Kidney epithelial cell (primary cell): Measurements from ENCODE around the gene ANKMY1. TPM values are rescaled to one million over a fixed set of nuclear protein-coding genes. Genes with fewer than 3 reads are reported as not detected.
"Not testable (repeated sequence)": the region's sequence is repeated elsewhere in the genome, so short reads cannot be mapped to it uniquely, and the experiment has no call there.

Experiments
- DNase-seq: peaks from one replicate; pipeline ENCODE4 v3.0.0-alpha.2; 2010; ENCODE audit warnings: low read depth
- H3K27me3 ChIP-seq: 2 replicates; pipeline ENCODE4 v1.6.0; 2011; ENCODE audit warnings: low read length; ENCODE audit not compliant: control insufficient read depth, insufficient read depth
- H3K36me3 ChIP-seq: 2 replicates; pipeline ENCODE4 v1.5.1; 2011; ENCODE audit warnings: low read length; ENCODE audit not compliant: control insufficient read depth, insufficient read depth
- H3K4me3 ChIP-seq: 2 replicates; pipeline ENCODE4 v1.5.1; 2011; ENCODE audit warnings: low read depth, mild to moderate bottlenecking, control low read depth, low read length
- total RNA-seq: library from RNA; depleted of rRNA; stranded (reverse); fragments of >200 nt; gene quantifications from 2 replicates; pipeline ENCODE4 v1.2.3, GENCODE V29; 2015
- TF ChIP-seq, protein P1 (sequence below): IDR thresholded peaks from 2 replicates; pipeline ENCODE4 v1.5.1; 2011; ENCODE audit warnings: mild to moderate bottlenecking, moderate library complexity, low read length, control low read depth, inconsistent platforms; ENCODE audit not compliant: insufficient read depth, poor library complexity, severe bottlenecking

Gene ANKMY1
- total RNA-seq, 1 donor from 2014 or later, result 7.1 TPM

- TF ChIP-seq, protein P1, sequence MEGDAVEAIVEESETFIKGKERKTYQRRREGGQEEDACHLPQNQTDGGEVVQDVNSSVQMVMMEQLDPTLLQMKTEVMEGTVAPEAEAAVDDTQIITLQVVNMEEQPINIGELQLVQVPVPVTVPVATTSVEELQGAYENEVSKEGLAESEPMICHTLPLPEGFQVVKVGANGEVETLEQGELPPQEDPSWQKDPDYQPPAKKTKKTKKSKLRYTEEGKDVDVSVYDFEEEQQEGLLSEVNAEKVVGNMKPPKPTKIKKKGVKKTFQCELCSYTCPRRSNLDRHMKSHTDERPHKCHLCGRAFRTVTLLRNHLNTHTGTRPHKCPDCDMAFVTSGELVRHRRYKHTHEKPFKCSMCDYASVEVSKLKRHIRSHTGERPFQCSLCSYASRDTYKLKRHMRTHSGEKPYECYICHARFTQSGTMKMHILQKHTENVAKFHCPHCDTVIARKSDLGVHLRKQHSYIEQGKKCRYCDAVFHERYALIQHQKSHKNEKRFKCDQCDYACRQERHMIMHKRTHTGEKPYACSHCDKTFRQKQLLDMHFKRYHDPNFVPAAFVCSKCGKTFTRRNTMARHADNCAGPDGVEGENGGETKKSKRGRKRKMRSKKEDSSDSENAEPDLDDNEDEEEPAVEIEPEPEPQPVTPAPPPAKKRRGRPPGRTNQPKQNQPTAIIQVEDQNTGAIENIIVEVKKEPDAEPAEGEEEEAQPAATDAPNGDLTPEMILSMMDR, result no peak
- Histone ChIP-seq H3K27me3 (no peaks in the 10 kb centered on the region), H3K36me3 (no peaks in the 10 kb centered on the region), H3K4me3 (no peak overlapping the region)
- no peak for DNase-seq
Observed at GRCh38 chr2:240565333-240566202, 7.8 kb upstream of the ANKMY1 start.

DNA sequence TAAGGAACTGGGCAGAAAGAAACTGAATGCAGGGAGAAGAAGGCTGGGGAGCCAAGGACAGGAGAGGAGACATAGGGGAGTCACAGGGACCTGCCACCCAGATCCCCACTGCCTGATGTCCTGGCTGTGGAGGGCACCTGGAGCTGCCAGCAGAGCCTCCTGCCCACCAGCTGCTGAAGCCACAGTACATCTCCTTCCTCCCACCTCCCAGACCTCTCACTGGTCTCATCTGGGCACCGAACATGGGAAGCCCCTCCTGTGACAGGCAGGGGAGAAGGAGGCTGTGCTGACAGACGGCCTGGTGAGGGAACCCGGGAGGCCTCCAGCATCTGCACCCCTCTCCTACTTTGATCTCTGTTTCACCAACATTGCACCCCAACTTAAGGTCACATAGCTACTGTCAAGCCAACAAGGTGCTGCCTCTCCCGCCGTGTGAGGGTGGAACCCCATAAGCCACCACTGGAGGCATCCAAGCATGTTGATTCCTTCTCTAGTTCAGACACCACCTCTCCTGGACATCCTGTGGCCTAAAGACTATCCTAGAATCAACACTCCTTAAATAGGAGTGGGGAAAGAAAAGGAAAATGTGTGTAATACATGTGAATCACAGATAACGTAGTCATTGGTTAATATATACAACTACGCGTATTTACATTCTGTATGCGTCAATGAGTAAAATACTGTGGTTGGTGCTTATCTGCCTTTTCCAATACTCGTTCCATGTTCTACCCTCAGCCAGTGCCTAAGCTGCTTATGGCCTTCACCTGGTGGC is 7.0 kb upstream of the ANKMY1 start:
- no peaks in the 10 kb centered on the region for H3K27me3 ChIP-seq
- no peak overlapping the region for H3K4me3 ChIP-seq
- TF ChIP-seq, protein P1, result no peak
- DNase-seq, result no peak
- H3K36me3 ChIP-seq, result no peaks in the 10 kb centered on the region

GRCh38 chr2:240563951-240564560 is 6.3 kb upstream of the ANKMY1 start:
- no peaks in the 10 kb centered on the region for H3K36me3 ChIP-seq
- TF ChIP-seq, protein P1, result no peak

DNA sequence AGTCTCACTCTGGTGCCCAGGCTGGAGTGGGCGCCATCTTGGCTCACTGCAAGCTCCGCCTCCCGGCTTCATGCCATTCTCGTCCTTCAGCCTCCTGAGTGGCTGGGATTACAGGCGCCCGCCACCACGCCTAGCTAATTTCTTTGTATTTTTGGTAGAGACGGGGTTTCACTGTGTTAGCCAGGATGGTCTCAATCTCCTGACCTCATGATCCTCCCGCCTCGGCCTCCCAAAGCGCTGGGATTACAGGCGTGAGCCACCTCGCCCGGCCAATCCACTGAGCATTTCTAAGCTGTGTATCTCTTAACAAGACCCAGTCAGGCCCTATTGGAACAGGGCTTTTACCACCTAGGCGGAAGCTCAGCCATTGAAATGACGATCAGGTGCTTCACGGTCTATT is 5.4 kb upstream of the ANKMY1 start:
- DNase-seq, H3K36me3 ChIP-seq, H3K27me3 ChIP-seq, H3K4me3 ChIP-seq: not testable (repeated sequence)

More at GRCh38 chr2:240563951-240564560, 6.3 kb upstream of the ANKMY1 start:
- DNase-seq, result no peak
- Histone ChIP-seq H3K4me3 (no peak overlapping the region), H3K27me3 (no peaks in the 10 kb centered on the region)

GRCh38 chr2:240561325-240561971 is 3.7 kb upstream of the ANKMY1 start:
- H3K4me3 ChIP-seq, result peak overlapping the region; percentile 52

More at GRCh38 chr2:240561325-240561971, 3.7 kb upstream of the ANKMY1 start:
- no peak for DNase-seq
- TF ChIP-seq, protein P1, result no peak
- Histone ChIP-seq H3K36me3 (no peaks in the 10 kb centered on the region), H3K27me3 (peaks cover 2% of the 10 kb centered on the region)
